ENCODE results near the gene SLC30A2. TPM values are rescaled to one million over a fixed set of nuclear protein-coding genes. Genes with fewer than 3 reads are reported as not detected.

Gene SLC30A2
- total and polyA plus RNA-seq, 9 of the 15 experiments (the other 6 are each of a cell fraction or from before 2014, with no cell fraction given), result 0.01 to 0.18 (median 0.06) TPM; not detected in 3

GRCh38 chr1:26003262-26003661 is 42.7 kb downstream of the SLC30A2 start:
- no peak for DNase-seq (ENCODE audit: extremely low read depth in 1 of 4, low spot score in 3 of 4)
- no peak overlapping the region for H3K4me3 ChIP-seq
- CTCF ChIA-PET (ENCODE audit: low intra/inter-chr PET ratio), result no interaction called here
- POLR2A ChIA-PET, result interaction anchor here (0.5 to 2.5 kb wide), 6 partner anchors 12 to 181 kb away, joined by 3 to 11 read pairs (median 8); no protein-coding TSS in a partner anchor
- in situ Hi-C loops (cut with MboI), result loop anchor here (10.0 kb wide), 1 partner anchor 388 kb away; the partner anchor contains the start of gene MAN1C1
- H3K9me1 ChIP-seq (ENCODE audit: control insufficient read depth, insufficient read depth, low read length), result no peaks in the 10 kb centered on the region
- H3K79me2 ChIP-seq (ENCODE audit: control insufficient read depth, insufficient read depth, low read length), result no peaks in the 10 kb centered on the region
- FAIRE-seq, result no peak
- H3K9me3 ChIP-seq (replicated peaks; ENCODE audit: control insufficient read depth, insufficient read depth, low read depth, low read length), result no peaks in the 10 kb centered on the region
- ATAC-seq, result no peak
- TF ChIP-seq CEBPB (tag; IDR thresholded peaks at IDR 0.05), result peak; percentile 98
- peak; percentile 33; the same call in 1 of the 2 replicates for TF ChIP-seq ZNF121 (CRISPR knock-in tag; conservative IDR thresholded peaks at IDR 0.05)
- TF ChIP-seq, protein P1, sequence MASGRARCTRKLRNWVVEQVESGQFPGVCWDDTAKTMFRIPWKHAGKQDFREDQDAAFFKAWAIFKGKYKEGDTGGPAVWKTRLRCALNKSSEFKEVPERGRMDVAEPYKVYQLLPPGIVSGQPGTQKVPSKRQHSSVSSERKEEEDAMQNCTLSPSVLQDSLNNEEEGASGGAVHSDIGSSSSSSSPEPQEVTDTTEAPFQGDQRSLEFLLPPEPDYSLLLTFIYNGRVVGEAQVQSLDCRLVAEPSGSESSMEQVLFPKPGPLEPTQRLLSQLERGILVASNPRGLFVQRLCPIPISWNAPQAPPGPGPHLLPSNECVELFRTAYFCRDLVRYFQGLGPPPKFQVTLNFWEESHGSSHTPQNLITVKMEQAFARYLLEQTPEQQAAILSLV (tag; IDR thresholded peaks at IDR 0.05), result 0 out of 2 replicates have a peak, but pooled peaks have one; percentile 19
- TF ChIP-seq MECOM (CRISPR knock-in tag; IDR thresholded peaks at IDR 0.05), result no peak
- peak; percentile 56; the same call in 1 of the 2 replicates for TF ChIP-seq CEBPG (CRISPR knock-in tag; IDR thresholded peaks at IDR 0.05)
- peak; percentile 92 to 93 for TF ChIP-seq CEBPG (tag; conservative IDR thresholded peaks at IDR 0.05 in 1 of 2, IDR thresholded peaks at IDR 0.05 in 1 of 2)
- TF ChIP-seq, protein P2, sequence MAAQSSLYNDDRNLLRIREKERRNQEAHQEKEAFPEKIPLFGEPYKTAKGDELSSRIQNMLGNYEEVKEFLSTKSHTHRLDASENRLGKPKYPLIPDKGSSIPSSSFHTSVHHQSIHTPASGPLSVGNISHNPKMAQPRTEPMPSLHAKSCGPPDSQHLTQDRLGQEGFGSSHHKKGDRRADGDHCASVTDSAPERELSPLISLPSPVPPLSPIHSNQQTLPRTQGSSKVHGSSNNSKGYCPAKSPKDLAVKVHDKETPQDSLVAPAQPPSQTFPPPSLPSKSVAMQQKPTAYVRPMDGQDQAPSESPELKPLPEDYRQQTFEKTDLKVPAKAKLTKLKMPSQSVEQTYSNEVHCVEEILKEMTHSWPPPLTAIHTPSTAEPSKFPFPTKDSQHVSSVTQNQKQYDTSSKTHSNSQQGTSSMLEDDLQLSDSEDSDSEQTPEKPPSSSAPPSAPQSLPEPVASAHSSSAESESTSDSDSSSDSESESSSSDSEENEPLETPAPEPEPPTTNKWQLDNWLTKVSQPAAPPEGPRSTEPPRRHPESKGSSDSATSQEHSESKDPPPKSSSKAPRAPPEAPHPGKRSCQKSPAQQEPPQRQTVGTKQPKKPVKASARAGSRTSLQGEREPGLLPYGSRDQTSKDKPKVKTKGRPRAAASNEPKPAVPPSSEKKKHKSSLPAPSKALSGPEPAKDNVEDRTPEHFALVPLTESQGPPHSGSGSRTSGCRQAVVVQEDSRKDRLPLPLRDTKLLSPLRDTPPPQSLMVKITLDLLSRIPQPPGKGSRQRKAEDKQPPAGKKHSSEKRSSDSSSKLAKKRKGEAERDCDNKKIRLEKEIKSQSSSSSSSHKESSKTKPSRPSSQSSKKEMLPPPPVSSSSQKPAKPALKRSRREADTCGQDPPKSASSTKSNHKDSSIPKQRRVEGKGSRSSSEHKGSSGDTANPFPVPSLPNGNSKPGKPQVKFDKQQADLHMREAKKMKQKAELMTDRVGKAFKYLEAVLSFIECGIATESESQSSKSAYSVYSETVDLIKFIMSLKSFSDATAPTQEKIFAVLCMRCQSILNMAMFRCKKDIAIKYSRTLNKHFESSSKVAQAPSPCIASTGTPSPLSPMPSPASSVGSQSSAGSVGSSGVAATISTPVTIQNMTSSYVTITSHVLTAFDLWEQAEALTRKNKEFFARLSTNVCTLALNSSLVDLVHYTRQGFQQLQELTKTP (IDR thresholded peaks at IDR 0.05; ENCODE audit: low read depth in 1 of 2, partially characterized antibody in 2 of 2), result no peak
- TF ChIP-seq ZNF175 (CRISPR knock-in tag; IDR thresholded peaks at IDR 0.05; ENCODE audit: low read depth), result no peak
- no peak overlapping the region for H2AFZ ChIP-seq (ENCODE audit: low read depth, low read length)
- peaks cover 29 to 34% of the 10 kb centered on the region in 2 experiments; a peak in 4 of 5 replicates for H3K4me1 ChIP-seq (replicated peaks in 1 of 2; ENCODE audit: control insufficient read depth in 2 of 2, insufficient read depth in 2 of 2, low read length in 2 of 2)
- H3K4me2 ChIP-seq (ENCODE audit: insufficient read depth, low read length), result no peak overlapping the region
- no peak overlapping the region for H3K9ac ChIP-seq (ENCODE audit: insufficient read depth in 1 of 2, low read depth in 2 of 2, low read length in 2 of 2)
- H3K27me3 ChIP-seq (ENCODE audit: control insufficient read depth in 2 of 2, insufficient read depth in 2 of 2, low read length in 2 of 2), result no peaks in the 10 kb centered on the region
- no TSS peak for BruUV-seq (replicated peaks)
- no peak overlapping the region for H3K27ac ChIP-seq (ENCODE audit: extremely low read depth, low read depth, low read length)
- H4K20me1 ChIP-seq (replicated peaks; ENCODE audit: control insufficient read depth, insufficient read depth, low read length), result no peaks in the 10 kb centered on the region
- intact Hi-C loops (cut with micrococcal nuclease), result no loop called here
- WGBS (ENCODE audit: insufficient coverage, low coverage, missing lambda C conversion rate), result 71% methylated on average over 4 of the region's 4 CpGs
- no peaks in the 10 kb centered on the region for H3K36me3 ChIP-seq (ENCODE audit: control insufficient read depth, insufficient read depth, low read length)
